Body of pancreas (tissue), 4 donors: ENCODE results near the gene COX4I1. TPM values are rescaled to one million over a fixed set of nuclear protein-coding genes. Genes with fewer than 3 reads are reported as not detected.

Source experiments
- ATAC-seq: fragments of 150-250 bp; one replicate; pipeline ENCODE4 v1.9.1; 2016
- DNase-seq, 4 donors: peaks; one replicate each; pipeline ENCODE4 v3.0.0-alpha.2; 2019
- H3K27ac ChIP-seq, 4 donors: fragments of 200-600 bp; sonication (generic); 1 replicate in 3 of 4; 2 replicates in 1 of 4; pipeline versions ENCODE4 v1.5.1 to v1.6.1; 2016 to 2019; ENCODE audit warnings: mild to moderate bottlenecking in 1 of 4, mixed read lengths in 1 of 4, moderate library complexity in 1 of 4
- H3K27me3 ChIP-seq, 2 donors: fragments of 200-600 bp; sonication (generic); one replicate each; pipeline ENCODE4 v1.6.0; 2016; ENCODE audit warnings: mild to moderate bottlenecking in 1 of 2
- H3K36me3 ChIP-seq, 2 donors: fragments of 200-600 bp; sonication (generic); replicated peaks in 1 of 2; 2 replicates each; pipeline ENCODE4 v1.5.1; 2016; ENCODE audit warnings: low read depth in 2 of 2; ENCODE audit not compliant: insufficient read depth in 1 of 2
- H3K4me1 ChIP-seq: fragments of 200-600 bp; sonication (generic); one replicate; pipeline ENCODE4 v1.6.0; 2016
- H3K4me3 ChIP-seq, 2 donors: fragments of 200-600 bp; sonication (generic); 1 replicate in 1 of 2; 2 replicates in 1 of 2; pipeline ENCODE4 v1.5.1; 2016 to 2019
- H3K9me3 ChIP-seq, 3 donors: fragments of 200-600 bp; sonication (generic); 1 replicate in 2 of 3; 2 replicates in 1 of 3; pipeline ENCODE4 v1.5.1; 2016
- POLR2A ChIP-seq, 3 donors: fragments of 450-650 bp; IDR thresholded peaks; one replicate each; pipeline ENCODE4 v1.6.1; 2016; ENCODE audit warnings: antibody characterized with exemption in 3 of 3, mild to moderate bottlenecking in 2 of 3
- WGBS, 2 donors: methylation state at CpG; one replicate each; pipeline ENCODE4 v1.1.5; 2017; 5-methylcytosine and 5-hydroxymethylcytosine counted together
- intact Hi-C: fragments of 100-400 bp; cut with DNase I; formaldehyde crosslinking; loops from one replicate; pipeline ENCODE4 v1.15.1; 2023
- total RNA-seq, 2 donors: library from RNA; depleted of rRNA; stranded (reverse); fragments of >200 nt; gene quantifications; one replicate each; pipeline ENCODE4 v1.1.0, GENCODE V29; 2016
- TF ChIP-seq, protein P1 (sequence below), 7 experiments: fragments of 450-650 bp in 4 of 7; fragments of 200-600 bp in 3 of 7; sonication (generic) in 3 of 7; IDR thresholded peaks; one replicate each; pipeline ENCODE4 v1.5.1; 2016 to 2019; ENCODE audit warnings: antibody characterized with exemption in 7 of 7

COX4I1 gene
- total RNA-seq, 2 donors from 2014 or later: 259 to 291 TPM

DNA sequence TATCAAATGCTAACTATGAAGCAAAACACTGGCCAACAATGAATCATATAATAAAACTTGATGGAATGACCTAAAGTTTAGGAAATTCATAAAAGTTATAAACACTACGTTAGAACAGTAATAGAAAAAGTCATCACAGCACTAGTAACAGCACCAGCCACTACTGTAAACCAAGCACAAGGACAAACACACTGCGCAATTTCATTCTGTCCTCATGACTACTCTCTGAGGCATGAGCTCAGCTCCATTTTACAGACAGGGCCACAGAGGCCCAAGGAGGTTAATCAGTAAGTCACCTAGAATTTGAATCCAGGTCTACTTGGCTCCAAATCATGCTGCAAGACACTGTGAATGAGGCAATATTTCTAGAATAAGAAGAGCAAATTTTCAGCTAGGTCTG is 13.6 kb upstream of the COX4I1 start:
- no peaks in the 10 kb centered on the region for H3K36me3 ChIP-seq
- ATAC-seq (no peak), DNase-seq (no peak)
- H3K27me3 ChIP-seq: no peaks in the 10 kb centered on the region
- H3K27ac ChIP-seq: no peak overlapping the region
- TF ChIP-seq POLR2A (IDR thresholded peaks at IDR 0.05): no peak
- TF ChIP-seq, protein P1, sequence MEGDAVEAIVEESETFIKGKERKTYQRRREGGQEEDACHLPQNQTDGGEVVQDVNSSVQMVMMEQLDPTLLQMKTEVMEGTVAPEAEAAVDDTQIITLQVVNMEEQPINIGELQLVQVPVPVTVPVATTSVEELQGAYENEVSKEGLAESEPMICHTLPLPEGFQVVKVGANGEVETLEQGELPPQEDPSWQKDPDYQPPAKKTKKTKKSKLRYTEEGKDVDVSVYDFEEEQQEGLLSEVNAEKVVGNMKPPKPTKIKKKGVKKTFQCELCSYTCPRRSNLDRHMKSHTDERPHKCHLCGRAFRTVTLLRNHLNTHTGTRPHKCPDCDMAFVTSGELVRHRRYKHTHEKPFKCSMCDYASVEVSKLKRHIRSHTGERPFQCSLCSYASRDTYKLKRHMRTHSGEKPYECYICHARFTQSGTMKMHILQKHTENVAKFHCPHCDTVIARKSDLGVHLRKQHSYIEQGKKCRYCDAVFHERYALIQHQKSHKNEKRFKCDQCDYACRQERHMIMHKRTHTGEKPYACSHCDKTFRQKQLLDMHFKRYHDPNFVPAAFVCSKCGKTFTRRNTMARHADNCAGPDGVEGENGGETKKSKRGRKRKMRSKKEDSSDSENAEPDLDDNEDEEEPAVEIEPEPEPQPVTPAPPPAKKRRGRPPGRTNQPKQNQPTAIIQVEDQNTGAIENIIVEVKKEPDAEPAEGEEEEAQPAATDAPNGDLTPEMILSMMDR (IDR thresholded peaks at IDR 0.05): no peak
- H3K4me3 ChIP-seq: no peak overlapping the region
- intact Hi-C loops: no loop called here
- H3K4me1 ChIP-seq: peaks cover 11% of the 10 kb centered on the region
- no peaks in the 10 kb centered on the region for H3K9me3 ChIP-seq
- 96 to 98% methylated on average over 2 of the region's 2 CpGs for WGBS, 2 donors

DNA sequence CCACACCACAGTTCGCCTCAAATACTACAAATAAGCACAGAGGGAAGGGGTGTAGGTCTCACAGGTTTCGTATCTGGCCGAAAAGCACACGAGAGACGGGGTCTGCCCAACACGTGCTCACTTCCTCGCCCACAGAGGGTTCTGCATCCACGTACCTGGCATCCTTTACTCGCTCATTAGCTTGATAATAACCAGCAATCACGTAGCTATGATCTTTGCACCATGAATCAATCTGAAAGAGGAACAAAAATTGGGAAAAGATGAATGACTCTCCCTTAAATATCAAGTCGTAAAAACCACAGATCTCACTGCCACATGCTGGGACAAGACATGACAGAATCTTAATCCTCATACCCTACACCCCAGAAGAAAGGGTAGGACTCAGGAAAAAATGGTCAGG is 10.7 kb upstream of the COX4I1 start:
- intact Hi-C loops: no loop called here
- no peak overlapping the region for H3K4me3 ChIP-seq
- DNase-seq (no peak), ATAC-seq (no peak)
- no peak for TF ChIP-seq POLR2A (IDR thresholded peaks at IDR 0.05)
- TF ChIP-seq, protein P1 (IDR thresholded peaks at IDR 0.05): no peak
- no peak overlapping the region for H3K27ac ChIP-seq
- WGBS, 2 donors: 88 to 92% methylated on average over 11 of the region's 11 CpGs
- H3K27me3 ChIP-seq: no peaks in the 10 kb centered on the region
- H3K36me3 ChIP-seq: no peaks in the 10 kb centered on the region
- peaks cover under 1% of the 10 kb centered on the region for H3K4me1 ChIP-seq
- no peaks in the 10 kb centered on the region for H3K9me3 ChIP-seq

DNA sequence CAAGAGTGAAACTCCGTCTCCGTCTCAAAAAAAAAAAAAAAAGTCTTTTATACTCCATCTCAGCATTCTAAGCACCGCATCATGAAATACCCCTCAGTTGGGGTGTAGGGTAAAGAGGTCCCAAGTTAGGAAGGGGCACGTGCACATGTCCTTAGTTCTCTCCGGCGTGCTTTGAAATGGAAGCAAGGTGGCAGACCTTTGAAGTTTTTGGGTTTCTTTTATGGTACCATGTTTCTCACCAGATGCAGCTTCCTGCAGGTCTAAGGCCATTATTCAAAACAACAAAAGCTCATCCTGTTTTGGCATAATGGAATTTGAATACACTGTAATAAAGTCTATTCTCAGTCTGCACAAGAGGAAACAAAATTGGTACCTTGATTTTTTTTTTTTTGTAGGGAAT is 9.7 kb upstream of the COX4I1 start:
- 96 to 98% methylated on average over 6 of the region's 6 CpGs for WGBS, 2 donors
- H3K27me3 ChIP-seq: no peaks in the 10 kb centered on the region
- DNase-seq: no peak
- H3K9me3 ChIP-seq: no peaks in the 10 kb centered on the region
- TF ChIP-seq, protein P1 (IDR thresholded peaks at IDR 0.05): no peak
- no peak for TF ChIP-seq POLR2A (IDR thresholded peaks at IDR 0.05)
- H3K27ac ChIP-seq: no peak overlapping the region
- intact Hi-C loops: no loop called here
- no peaks in the 10 kb centered on the region for H3K36me3 ChIP-seq
- H3K4me3 ChIP-seq: no peak overlapping the region
- no peak for ATAC-seq
- H3K4me1 ChIP-seq: peaks cover 7% of the 10 kb centered on the region

DNA sequence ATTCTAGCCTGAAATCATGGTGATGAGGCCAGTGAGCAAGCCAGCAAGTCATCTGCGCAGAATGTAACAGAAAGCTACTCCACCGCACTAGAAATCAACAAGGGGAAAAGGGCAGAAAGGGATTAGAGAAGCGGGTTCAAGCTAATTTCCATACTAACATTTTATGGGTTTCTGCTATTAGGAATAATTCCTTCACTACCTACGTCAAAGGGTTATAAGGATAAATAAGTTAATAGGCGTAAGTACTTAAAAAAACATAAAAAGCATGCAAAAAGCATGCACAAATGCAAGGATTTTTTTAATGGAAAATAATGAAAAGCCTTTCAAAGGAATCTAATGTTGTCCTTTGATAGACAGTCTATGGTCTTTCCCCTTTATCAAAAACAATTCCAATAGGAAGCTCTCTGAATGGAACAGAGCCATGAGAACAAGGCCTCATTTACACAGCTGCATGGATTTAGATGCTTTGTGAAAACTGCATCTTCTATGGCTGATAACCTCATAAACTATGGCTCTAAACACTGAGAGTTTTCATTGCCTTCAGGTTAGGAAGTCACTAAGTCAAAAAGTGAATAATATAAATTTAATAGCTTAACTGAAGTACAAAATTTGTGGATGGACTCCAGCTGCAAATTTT is 5.7 kb upstream of the COX4I1 start:
- Histone ChIP-seq H3K4me3 (no peak overlapping the region), H3K36me3 (no peaks in the 10 kb centered on the region), H3K9me3 (no peaks in the 10 kb centered on the region), H3K27ac (peak overlapping the region in 3 of 4 donors; percentile 2 to 20 (median 5)), H3K4me1 (peaks cover 20% of the 10 kb centered on the region), H3K27me3 (no peaks in the 10 kb centered on the region)
- no peak for ATAC-seq
- no peak for TF ChIP-seq POLR2A (IDR thresholded peaks at IDR 0.05)
- TF ChIP-seq, protein P1 (IDR thresholded peaks at IDR 0.05): no peak
- peak in 1 of 4 donors; percentile 30 for DNase-seq
- 89 to 94% methylated on average over 5 of the region's 5 CpGs for WGBS, 2 donors
- intact Hi-C loops: no loop called here

DNA sequence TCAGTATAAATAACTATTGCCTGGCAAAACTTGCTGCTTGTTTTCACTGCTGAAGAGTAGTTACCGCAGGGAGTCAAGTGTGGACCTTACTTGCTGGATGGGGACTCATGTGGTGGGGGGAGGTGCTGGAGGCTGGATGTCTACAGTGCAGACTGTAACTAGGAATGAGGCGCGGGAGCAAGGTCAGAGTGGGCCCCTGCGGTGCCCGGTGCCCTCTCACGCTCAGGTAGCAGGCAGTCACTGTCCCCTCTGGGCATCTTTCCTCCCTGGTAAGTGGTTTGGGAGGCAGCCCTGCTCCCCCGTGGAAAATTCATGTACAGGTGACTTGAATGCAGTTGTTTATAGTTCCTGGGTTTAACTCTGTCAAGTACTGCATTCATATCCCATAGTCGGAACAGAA is 4.8 kb upstream of the COX4I1 start:
- no peak overlapping the region for H3K4me3 ChIP-seq
- peaks cover 20% of the 10 kb centered on the region for H3K4me1 ChIP-seq
- no peak for DNase-seq
- no peak overlapping the region for H3K27ac ChIP-seq
- no peak for TF ChIP-seq POLR2A (IDR thresholded peaks at IDR 0.05)
- TF ChIP-seq, protein P1 (IDR thresholded peaks at IDR 0.05): no peak
- ATAC-seq: no peak
- WGBS, 2 donors: 65 to 77% methylated on average over 6 to 8 of the region's 8 CpGs
- no peaks in the 10 kb centered on the region for H3K27me3 ChIP-seq
- intact Hi-C loops: no loop called here
- H3K36me3 ChIP-seq: no peaks in the 10 kb centered on the region
- H3K9me3 ChIP-seq: no peaks in the 10 kb centered on the region
